ENCODE data around the gene FOXO6. TPM values are rescaled to one million over a fixed set of nuclear protein-coding genes. Genes with fewer than 3 reads are reported as not detected.

FOXO6 gene
- total RNA-seq, 1 donor = 0.27 TPM

Other genes with a start within 250 kb of the FOXO6 start
- gene SCMH1, start 119.1 kb upstream of the FOXO6 start, total RNA-seq = 39.3 TPM
- gene EDN2, start 123.2 kb downstream of the FOXO6 start, total RNA-seq = not detected

Data from hematopoietic multipotent progenitor cell (in vitro differentiated cells).